GM12872 (cell line): ENCODE results near the gene MIER1.

ENCODE experiments used
- CTCF ChIP-seq: IDR thresholded peaks from 3 replicates; pipeline ENCODE4 v1.5.1; 2011; ENCODE audit warnings: low read depth, mild to moderate bottlenecking, low read length, moderate library complexity; ENCODE audit not compliant: insufficient read depth

The MIER1 gene

GRCh38 chr1:66919828-66920227 lies 5.0 kb upstream of the MIER1 start:
- TF ChIP-seq CTCF = no peak

GRCh38 chr1:66920543-66920942 lies 4.2 kb upstream of the MIER1 start:
- TF ChIP-seq CTCF = no peak

GRCh38 chr1:66925558-66925910 lies 744 bp downstream of the MIER1 start:
- TF ChIP-seq CTCF = no peak

- TF ChIP-seq CTCF = no peak
Observed at GRCh38 chr1:66925944-66926343, 1.2 kb downstream of the MIER1 start.

- TF ChIP-seq CTCF = no peak
Observed at GRCh38 chr1:66927528-66927927, 2.7 kb downstream of the MIER1 start.

- no peak for TF ChIP-seq CTCF
Observed at GRCh38 chr1:66929146-66929688, 4.4 kb downstream of the MIER1 start.

GRCh38 chr1:66929691-66929998 lies 4.9 kb downstream of the MIER1 start:
- TF ChIP-seq CTCF = no peak
